Thyroid gland (tissue), 4 donors: Measurements from ENCODE around the gene SMYD2.

Experiments
- CTCF ChIP-seq, 6 experiments: fragments of 200-600 bp in 3 of 6; fragments of 450-650 bp in 3 of 6; sonication (generic) in 3 of 6; IDR thresholded peaks; one replicate each; pipeline ENCODE4 v1.5.1; 2016 to 2019; ENCODE audit warnings: antibody characterized with exemption in 6 of 6, mild to moderate bottlenecking in 2 of 6, inconsistent platforms in 1 of 6, moderate library complexity in 1 of 6
- POLR2A ChIP-seq, 2 donors: fragments of 450-650 bp; IDR thresholded peaks; one replicate each; pipeline ENCODE4 v1.6.1; 2017; ENCODE audit warnings: antibody characterized with exemption in 2 of 2, mild to moderate bottlenecking in 2 of 2, moderate library complexity in 1 of 2

GRCh38 chr1:214233856-214234634 lies 46.9 kb upstream of the SMYD2 start:
- TF ChIP-seq CTCF (IDR thresholded peaks at IDR 0.05): no peak
- no peak for TF ChIP-seq POLR2A (IDR thresholded peaks at IDR 0.05)
